HFFc6 (cell line): ENCODE data around the gene SSR4. TPM values are rescaled to one million over a fixed set of nuclear protein-coding genes. Genes with fewer than 3 reads are reported as not detected.

ENCODE experiments used
- DNase-seq: peaks from one replicate; pipeline ENCODE4 v3.0.0-alpha.2; 2018
- H3K27ac Mint-ChIP-seq: 2 replicates; pipeline ENCODE4 v1.8.0; 2020; ENCODE audit warnings: mild to moderate bottlenecking, mixed read lengths
- H3K27me3 Mint-ChIP-seq: 2 replicates; pipeline ENCODE4 v1.8.0; 2021; ENCODE audit warnings: mild to moderate bottlenecking, moderate library complexity, mixed read lengths; ENCODE audit not compliant: insufficient read depth
- H3K36me3 Mint-ChIP-seq: 2 replicates; pipeline ENCODE4 v1.8.0; 2021; ENCODE audit warnings: low read depth, mixed read lengths
- H3K4me1 Mint-ChIP-seq: 2 replicates; pipeline ENCODE4 v1.8.0; 2020; ENCODE audit warnings: low read depth, mixed read lengths
- H3K4me3 Mint-ChIP-seq: 2 replicates; pipeline ENCODE4 v1.8.0; 2020; ENCODE audit warnings: mild to moderate bottlenecking, moderate library complexity, mixed read lengths
- H3K9me3 Mint-ChIP-seq: 2 replicates; pipeline ENCODE4 v1.8.0; 2020; ENCODE audit warnings: mild to moderate bottlenecking, mixed read lengths
- CTCF ChIP-seq: fragments of 200-600 bp; sonication (generic); IDR thresholded peaks from 2 replicates; pipeline ENCODE4 v1.5.0; 2021; ENCODE audit warnings: antibody characterized with exemption, mild to moderate bottlenecking
- total RNA-seq, 6 experiments: library from RNA; stranded (reverse); fragmentation: NEBNext Ultra II Directional; extraction: Animal tissue kit (Norgen Biotek cat#: 25700); gene quantifications; 2 replicates in 1 of 6; 3 replicates in 5 of 6; pipeline ENCODE4 v1.2.3, GENCODE V29; 2021

SSR4 gene
- total RNA-seq, 6 experiments from 2014 or later = 171 to 247 (median 182) TPM

GRCh38 chrX:153778181-153778580 is 16.3 kb upstream of the SSR4 start:
- Mint-ChIP-seq H3K36me3 (no peaks in the 10 kb centered on the region), H3K9me3 (no peaks in the 10 kb centered on the region), H3K27ac (no peak overlapping the region), H3K4me1 (peaks cover 7% of the 10 kb centered on the region), H3K27me3 (no peaks in the 10 kb centered on the region), H3K4me3 (no peak overlapping the region)
- TF ChIP-seq CTCF = no peak
- no peak for DNase-seq

- Mint-ChIP-seq H3K27me3 (peaks cover 1% of the 10 kb centered on the region; the same call in 1 of the 2 replicates), H3K4me1 (peaks cover 7% of the 10 kb centered on the region), H3K36me3 (no peaks in the 10 kb centered on the region), H3K4me3 (no peak overlapping the region), H3K9me3 (no peaks in the 10 kb centered on the region), H3K27ac (no peak overlapping the region)
- peak; percentile 37; the same call in 1 of the 2 replicates for TF ChIP-seq CTCF
- no peak for DNase-seq
These were observed 15.8 kb upstream of the SSR4 start for GRCh38 chrX:153778684-153779101.

GRCh38 chrX:153779891-153780677 is 14.4 kb upstream of the SSR4 start:
- DNase-seq = no peak
- H3K27ac Mint-ChIP-seq = peak overlapping the region; percentile 24; the same call in 1 of the 2 replicates
- TF ChIP-seq CTCF = no peak
- H3K36me3 Mint-ChIP-seq = no peaks in the 10 kb centered on the region
- no peaks in the 10 kb centered on the region for H3K9me3 Mint-ChIP-seq
- no peak overlapping the region for H3K4me3 Mint-ChIP-seq
- H3K27me3 Mint-ChIP-seq = peaks cover 1% of the 10 kb centered on the region; the same call in 1 of the 2 replicates
- peaks cover 7% of the 10 kb centered on the region for H3K4me1 Mint-ChIP-seq

GRCh38 chrX:153780678-153781427 is 13.6 kb upstream of the SSR4 start, which contains the start of gene SRPK3:
Gene SRPK3, plus strand, starts transcription at chrX:153781041. Its CDS starts 46 bp downstream, at chrX:153781087.
- Mint-ChIP-seq H3K27ac (peak within 1 kb of the TSS; percentile 24; the same call in 1 of the 2 replicates), H3K9me3 (no peaks in the 10 kb centered on the region), H3K36me3 (no peaks in the 10 kb centered on the region)

More at GRCh38 chrX:153780678-153781427, 13.6 kb upstream of the SSR4 start, which contains the start of gene SRPK3:
- peaks cover 4% of the 10 kb centered on the region for H3K27me3 Mint-ChIP-seq
- no peak within 1 kb of the TSS for H3K4me3 Mint-ChIP-seq
- peaks cover 7% of the 10 kb centered on the region for H3K4me1 Mint-ChIP-seq
- DNase-seq = no peak
- TF ChIP-seq CTCF = no peak
